Activated CD4-positive, alpha-beta T cell treated with anti-CD3 and anti-CD28 coated beads for 1 hour (primary cell): ENCODE measurements around the gene IFNGR2.
"Not testable (repeated sequence)": the region's sequence is repeated elsewhere in the genome, so short reads cannot be mapped to it uniquely, and the experiment has no call there.

Experiments used
- DNase-seq: peaks from one replicate; pipeline ENCODE4 v3.0.0-alpha.2; 2020

Gene IFNGR2

DNA sequence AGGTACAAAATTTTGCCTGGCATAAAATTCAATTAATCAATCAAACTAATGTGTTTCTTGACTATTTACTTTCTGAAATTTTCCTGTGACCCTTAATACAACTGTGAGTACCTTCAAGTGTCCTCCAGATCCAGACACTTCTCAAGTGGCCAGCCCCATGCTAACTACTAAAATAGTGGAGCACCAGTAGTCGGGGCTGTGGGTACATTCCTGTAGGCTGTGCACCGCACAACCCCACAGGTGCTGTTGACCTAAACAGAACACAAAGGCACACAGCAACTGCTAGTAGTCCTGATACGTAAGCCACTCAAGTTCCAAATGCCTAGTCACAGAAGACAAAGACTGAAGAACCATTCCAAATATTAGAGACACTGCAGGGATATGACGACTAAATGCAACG, 40.0 kb downstream of the IFNGR2 start:
- no peak for DNase-seq

DNA sequence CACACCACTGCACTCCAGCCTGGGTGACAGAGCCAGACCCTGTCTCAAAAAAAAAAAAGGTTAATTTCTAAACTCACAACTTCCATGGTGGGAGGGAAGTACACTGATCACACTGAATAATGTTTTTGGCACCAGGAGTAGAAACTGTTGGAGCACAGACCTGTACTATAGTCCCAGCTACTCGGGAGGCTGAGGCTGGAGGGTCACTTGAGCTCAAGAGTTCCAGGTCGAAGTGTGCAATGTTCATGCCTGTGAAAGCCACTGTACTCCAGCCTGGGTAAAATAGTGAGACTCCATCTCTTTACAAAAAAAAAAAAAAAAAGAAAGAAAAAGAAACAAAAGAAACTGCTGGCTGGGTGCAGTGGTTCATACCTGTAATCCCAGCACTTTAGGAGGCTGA, 41.3 kb downstream of the IFNGR2 start:
- no peak for DNase-seq

DNA sequence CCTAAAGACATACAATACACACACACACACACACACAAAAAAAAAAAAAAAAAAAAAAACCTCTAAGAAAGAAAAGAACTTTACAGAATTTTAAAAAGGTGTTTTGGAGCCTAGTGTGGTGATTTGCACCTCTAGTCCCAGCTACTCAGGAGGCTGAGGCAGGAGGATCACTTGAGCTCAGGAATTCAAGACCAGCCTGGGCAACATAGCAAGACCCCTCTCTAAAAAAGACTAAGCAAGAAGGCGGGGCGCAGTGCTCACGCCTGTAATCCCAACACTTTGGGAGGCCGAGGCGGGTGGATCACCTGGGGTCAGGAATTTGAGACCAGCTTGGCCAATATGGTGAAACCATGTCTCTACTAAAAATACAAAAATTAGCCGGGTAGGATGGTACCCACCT, 43.4 kb downstream of the IFNGR2 start:
- DNase-seq = not testable (repeated sequence)

DNA sequence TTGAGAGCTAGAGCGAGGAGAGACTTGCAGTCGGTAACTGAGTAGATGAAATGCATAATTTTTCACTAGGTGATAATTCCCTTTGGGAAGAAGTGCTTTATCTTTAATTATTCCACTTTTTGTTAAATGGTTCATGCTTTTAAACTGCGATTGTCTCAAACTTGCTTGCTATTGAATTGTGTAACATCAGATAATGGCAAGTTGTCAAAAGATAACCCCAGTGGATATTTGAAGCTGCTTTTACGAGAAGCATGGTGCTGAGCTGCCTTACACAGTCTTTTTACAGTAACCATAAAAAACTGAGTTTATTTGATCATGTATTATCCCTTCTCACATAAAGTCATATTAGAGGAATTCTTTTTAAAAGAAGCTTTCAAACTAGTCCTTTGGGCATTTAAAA, 46.4 kb downstream of the IFNGR2 start:
- no peak for DNase-seq

DNA sequence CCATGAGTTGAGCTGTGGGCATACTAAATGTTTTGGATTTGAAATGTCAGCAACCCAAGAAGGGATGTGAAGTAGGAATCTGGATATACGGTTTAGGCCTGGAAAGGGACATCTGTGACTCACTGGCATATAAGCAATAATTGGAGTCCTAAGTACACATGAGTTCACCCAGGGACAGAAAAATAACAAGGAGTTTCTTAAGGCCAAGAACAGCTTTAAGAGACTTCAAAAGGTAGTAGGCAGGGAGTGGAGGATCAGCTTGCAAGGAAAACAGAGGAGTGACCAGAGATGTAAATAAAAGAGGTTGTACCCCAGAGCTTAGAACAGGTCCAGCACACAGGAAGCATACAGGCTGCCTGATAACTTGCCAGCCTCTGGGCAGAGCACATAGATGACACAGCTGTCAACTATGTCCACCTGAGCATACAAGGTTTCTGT, 48.4 kb downstream of the IFNGR2 start:
- no peak for DNase-seq

DNA sequence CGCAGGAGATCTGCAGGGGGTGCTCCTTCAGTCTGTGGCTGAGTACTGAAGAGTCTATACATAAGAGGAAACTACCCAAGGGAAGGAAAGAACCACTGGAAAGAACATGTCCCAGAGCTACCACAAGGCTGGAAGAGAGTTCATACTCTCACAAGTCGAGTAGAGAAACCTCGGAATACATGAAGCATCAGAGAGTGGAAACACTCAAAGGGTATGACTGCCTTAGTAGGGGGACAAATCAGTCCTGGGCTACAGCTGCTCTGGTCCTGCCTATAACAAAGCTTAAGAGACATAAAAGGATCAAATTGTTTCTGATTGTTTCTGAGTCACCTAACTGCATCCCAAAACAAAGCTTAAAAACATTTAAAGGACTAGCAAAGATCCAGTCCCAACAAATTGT, 49.1 kb downstream of the IFNGR2 start:
- DNase-seq = no peak

DNA sequence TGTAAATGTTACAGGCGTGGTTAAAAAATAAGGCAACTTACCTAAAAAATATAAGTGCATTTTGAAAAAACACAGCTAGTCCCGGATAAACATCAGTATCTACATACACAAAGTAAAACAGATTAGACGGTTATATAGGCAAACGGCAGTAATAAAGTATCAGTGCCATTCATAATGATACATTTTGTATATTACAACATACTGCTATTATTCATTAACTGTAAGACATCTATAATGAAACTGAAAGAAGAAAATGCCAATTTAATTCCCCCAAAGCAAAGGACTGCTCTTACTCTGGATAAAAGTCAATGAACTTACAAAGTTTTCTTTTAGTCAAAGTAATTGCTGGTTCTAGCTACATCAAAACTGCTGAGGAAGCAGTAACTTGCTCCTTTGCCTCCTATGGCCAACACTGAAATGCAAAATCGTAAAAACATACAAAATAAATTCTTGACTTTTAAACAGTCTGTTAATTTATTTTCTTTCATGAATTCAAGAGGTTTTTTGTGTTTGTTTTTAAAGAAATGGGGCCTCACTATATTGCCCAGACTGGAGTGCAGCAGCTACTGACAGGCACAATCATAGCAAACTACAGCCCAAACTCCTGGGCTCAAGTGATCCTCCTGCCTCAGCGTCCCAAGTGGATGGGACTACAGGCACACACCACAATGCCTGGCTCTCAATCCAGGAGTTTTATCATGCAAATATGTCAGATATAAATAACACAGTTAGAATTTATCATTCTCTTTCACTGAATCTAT, 52.7 kb downstream of the IFNGR2 start:
- no peak for DNase-seq

DNA sequence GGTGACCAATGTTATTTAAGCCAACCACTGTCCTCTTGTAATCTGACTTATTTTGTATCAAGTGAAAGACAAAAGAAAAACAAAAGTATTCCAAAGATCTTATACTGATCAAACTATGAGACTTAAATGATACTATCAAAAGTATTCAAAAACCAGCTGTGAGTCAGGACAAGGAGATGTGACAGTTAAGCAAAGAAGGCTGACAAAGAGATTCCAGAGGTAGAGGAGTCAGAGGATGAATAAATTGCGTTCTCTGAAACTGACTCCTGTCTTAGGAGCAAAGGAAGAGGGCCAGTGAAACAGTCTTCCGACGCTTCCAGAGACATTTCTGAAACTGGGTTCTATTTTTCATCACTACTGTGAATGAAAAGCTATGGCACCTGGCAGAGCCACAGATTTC, 55.6 kb downstream of the IFNGR2 start:
- DNase-seq = no peak

DNA sequence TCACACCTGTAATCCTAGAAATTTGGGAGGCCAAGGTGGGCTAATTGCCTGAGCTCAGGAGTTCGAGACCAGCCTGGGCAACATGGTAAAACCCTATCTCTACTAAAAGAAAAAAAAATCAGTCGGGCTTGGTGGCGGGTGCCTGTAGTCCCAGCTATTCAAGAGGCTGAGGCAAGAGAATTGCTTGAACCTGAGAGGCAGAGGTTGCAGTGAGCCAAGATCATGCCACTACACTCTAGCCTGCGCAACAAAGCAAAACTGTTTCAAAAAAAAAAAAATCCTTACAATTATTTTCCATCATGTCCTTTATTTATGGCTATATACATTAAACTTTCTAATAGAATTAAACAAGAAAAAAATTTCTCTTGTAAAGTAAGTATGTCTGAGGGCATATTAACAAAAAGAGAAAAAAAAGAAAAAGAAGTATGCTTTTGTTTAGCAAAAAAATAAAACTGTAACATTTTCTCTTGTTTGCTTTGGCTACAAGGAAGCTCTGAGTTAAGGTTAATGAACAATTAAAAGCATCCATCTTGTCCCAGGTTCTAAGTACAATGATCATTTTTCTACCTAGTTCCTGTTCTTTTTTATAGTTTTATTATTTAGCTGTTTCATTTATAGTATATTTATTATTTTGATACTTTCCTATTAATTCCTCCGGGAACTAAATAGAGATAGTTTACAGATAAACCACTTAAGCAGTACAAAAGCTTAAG, 58.5 kb downstream of the IFNGR2 start:
- DNase-seq = no peak

DNA sequence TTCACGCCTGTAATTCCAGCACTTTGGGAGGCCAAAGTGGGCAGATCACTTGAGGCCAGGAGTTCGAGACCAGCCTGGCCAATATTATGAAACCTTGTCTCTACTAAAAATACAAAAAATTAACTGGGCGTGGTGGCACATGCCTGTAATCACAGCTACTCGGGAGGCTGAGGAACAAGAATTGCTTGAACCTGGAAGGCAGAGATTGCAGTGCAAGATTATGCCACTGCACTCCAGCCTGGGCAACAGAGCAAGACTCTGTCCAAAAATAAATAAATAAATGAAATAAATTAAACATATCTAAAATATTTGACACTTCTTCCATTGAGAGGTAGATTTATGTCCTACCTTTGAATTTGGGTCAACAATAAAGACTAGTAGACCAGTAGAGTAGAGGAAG, 66.0 kb downstream of the IFNGR2 start:
- DNase-seq = not testable (repeated sequence)

DNA sequence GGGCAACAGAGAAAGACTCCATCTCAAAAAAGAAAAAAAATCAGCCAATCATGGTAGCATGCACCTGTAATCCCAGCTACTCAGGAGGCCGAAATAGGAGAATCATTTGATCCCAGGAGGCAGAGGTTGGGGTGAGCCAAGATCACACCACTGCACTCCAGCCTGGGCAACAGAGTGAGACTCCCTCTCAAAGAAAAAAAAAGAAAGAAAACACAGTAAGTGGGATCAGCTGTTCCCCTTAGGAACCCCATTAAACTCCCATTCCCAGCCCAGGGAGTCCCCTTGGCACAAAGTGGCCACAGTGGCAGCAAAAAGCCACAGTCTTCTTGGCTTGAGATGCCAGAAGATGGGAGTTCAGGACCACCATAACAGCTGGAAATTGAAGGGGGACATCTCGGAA, 67.5 kb downstream of the IFNGR2 start:
- DNase-seq = no peak

DNA sequence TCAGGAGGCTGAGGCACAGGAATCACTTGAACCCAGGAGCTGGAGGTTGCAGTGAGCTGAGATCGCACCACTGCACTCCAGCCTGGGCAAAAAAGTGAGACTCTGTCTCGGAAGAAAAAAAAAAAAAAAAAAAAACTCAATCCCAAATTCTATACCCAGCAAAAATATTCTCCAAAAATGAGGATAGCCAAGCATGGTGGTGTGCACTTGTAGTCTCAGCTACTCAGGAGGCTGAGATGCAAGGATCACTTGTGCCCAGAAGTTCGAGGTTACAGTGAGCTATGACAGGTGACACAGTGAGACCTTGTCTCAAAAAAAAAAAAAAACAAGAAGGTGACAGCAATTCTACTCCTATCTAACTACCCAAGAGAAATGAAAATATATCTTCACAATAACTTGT, 70.1 kb downstream of the IFNGR2 start:
- no peak for DNase-seq

DNA sequence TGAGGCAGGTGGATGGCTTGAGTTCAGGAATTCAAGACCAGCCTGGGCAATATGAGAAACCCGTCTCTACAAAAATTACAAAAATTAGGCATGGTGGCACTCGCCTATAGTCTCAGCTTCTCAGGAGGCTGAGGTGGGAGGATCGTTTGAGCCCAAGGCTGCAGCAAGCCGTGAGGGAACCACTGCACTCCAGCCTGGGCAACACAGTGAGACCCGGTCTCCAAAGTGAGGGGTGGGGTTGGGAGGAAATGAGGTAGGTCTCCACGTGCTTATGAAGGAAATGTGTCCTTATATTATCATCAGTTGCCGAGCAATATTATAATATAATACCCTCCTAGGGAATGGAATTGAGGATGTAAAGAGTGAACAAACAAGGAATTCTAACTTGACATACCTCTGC, 73.9 kb downstream of the IFNGR2 start:
- no peak for DNase-seq

DNA sequence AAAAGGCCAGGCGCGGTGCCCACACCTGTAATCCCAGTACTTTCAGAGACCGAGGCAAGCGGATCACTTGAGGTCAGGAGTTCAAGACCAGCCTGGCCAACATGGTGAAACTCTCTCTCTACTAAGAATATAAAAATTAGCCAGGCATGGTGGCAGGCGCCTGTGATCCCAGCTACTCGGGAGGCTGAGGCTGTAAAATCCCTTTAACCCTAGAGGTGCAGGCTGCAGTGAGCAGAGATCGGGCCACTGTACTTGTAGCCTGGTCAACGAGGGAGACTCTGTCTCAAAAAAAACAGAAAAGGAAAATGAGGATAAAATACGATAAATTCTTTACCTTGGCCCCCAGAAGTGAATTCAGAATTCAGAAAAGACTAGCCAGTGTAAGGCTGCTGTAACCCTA, 75.0 kb downstream of the IFNGR2 start:
- no peak for DNase-seq

DNA sequence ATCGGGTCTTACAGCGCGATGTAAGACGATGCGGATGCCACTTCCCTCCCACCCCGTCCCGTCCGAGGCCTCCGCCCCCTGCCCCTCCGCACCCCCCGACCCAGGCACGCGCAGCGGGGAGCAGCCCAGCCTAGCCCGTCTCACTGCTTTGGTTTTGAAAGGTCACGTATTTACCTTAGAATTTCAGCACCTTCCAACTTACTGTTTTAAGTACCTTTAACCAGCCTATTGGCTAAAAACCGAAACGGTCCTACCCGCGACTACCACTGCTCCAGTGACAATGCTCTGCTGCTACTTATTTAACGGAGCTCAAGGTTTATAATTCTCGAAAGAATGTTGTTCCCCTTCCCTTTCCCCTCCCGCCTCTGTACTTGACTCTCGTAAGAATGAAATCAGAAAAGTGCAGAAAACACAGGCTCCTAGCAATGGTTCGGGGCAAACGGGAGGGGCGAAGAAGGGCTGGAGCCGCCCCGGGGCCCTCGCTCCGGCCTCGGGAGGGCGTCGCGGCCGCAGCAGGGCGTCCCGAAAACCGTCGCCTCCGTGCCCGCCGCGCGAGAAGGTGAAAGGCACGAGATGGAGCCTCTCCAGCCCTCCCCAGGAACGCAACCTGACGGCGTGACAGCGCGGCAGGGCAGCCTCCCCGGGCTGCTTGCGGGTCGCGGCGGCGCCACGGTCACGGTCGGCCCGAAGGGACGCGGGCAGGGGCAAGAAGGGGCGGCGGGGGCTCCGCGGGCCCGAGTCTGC, 75.9 kb downstream of the IFNGR2 start:
- DNase-seq = no peak

DNA sequence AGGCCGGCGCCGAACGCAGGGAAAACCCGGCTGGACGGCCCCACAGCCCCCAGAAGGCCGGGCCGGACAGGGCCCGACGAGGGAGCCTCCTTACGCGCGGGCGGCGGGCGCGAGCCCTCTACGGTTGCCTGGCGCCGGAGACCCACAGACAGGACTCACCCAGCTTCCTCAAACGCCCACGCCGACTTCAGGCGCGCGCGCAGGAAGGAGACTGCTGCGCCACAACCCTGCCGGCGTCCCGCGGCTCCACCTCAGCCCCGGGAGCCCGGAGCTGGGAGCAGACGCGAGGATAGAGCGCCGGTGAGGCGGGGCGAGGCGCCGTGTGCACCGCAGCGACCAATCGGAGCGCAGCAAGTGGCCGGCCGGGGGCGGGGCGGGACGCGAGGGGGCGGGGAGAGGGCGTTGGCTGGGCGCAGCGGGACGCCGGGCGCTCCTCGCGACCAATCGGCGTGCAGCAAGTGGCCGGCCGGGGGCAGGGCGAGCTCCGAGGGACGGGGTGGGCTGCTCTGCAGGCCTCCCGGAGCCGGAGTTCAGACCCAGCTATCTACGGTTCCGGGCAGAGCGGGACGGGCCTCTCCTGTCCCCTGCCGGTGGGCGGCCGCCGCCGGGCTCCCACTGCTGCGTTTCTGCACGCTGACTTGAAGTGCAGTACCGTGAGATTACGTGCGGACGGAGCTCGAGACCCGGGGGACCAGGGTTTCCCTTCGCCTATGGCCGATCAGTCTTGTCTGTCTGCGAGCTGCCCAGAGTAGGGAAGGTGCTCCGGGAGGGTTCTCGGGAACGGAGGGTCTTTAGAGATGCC, 76.7 kb downstream of the IFNGR2 start, which contains the start of gene TMEM50B:
Gene TMEM50B, minus strand, starts transcription at position 296 of the 802 bp plus-strand sequence. CDS start 11,089 bp downstream, outside the sequence.
- peak; percentile 91 for DNase-seq

DNA sequence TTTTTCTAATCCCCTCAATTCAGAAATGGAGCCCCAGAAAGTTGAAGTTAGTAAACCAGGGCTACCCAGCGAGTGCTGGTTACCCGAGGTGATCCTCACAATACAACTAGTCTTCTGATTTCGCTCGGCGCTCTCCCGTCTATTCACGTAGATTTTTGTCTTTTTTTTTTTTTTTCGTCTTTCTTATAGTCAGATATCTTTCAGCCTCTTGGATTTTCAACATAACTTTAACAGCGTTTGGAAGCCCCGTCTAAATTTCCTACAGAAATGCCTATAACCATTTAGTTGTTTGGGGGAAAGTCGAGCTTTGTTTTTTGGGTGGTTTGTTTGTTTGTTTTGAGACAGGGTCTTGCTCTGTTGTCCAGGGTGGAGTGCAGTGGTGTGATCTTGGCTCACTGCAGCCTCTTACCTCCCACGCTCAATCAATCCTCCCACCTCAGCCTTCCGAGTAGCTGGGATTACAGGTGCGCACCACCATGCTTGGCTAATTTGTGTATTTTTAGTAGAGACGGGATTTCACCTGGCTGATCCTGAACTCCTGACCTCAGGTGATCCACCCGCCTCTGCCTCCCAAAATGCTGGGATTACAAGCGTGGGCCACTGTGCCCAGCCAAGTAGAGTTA, 77.4 kb downstream of the IFNGR2 start:
- DNase-seq = no peak

DNA sequence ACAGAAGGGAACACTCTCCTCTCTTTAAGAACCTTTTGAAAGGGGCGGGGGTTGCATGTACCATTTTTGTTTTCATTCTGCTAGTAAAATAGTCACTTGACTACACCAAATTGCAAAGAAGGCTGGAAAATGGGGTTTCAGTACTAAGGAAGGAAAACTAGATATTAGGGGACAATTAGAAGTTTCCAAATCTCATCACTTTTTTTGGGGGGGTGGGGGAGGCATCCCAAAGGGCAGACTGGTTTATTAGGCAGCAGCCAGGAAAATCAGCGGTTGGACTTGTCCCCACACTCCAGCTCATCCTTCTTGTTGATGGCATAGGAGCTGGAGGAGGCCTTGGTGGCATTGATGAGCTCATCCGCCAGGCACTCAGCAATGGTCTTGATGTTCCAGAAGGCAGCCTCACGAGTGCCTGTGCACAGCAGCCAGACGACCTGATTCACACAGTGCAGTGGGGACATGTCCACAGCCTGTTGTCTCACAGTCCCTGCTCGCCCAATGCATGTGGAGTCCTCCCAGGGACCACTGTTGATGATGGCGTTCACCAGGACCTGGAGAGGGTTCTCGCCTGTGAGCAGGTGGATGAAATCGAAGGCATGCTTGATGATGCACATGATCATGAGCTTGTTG, 78.2 kb downstream of the IFNGR2 start:
- DNase-seq = no peak
